ENCODE results near the gene NEK7.

The NEK7 gene

GRCh38 chr1:198156745-198157240 is at the start of gene NEK7:
Gene NEK7, plus strand, starts transcription at chr1:198156998. Its CDS starts 75,583 bp downstream, at chr1:198232581.
- TF ChIP-seq FOXK2 (IDR thresholded peaks at IDR 0.05) (no peak), HDGF (IDR thresholded peaks at IDR 0.05; ENCODE audit: borderline replicate concordance) (no peak), ZNF384 (IDR thresholded peaks at IDR 0.05) (no peak), FOXM1 (IDR thresholded peaks at IDR 0.05; ENCODE audit: borderline replicate concordance) (no peak), FOXA1 (IDR thresholded peaks at IDR 0.05) (no peak), LEF1 (IDR thresholded peaks at IDR 0.05; ENCODE audit: borderline replicate concordance) (peak; percentile 69; the same call in 1 of the 2 replicates)
- peak; percentile 82 for DNase-seq (ENCODE audit: extremely low spot score)
- CTCF ChIA-PET, result interaction anchor here (0.8 to 1.1 kb wide), 2 partner anchors 200 to 630 kb away, joined by 3 read pairs; no protein-coding TSS in a partner anchor
- POLR2A ChIA-PET, result interaction anchor here (1.0 to 1.4 kb wide), 3 partner anchors 11 to 108 kb away, joined by 3 to 5 read pairs (median 3); no protein-coding TSS in a partner anchor

GRCh38 chr1:198107091-198107501 is 49.7 kb upstream of the NEK7 start:
- DNase-seq (ENCODE audit: extremely low spot score), result no peak
- POLR2A ChIA-PET, result no interaction called here
- TF ChIP-seq PKNOX1 (IDR thresholded peaks at IDR 0.05) (no peak), SUZ12 (IDR thresholded peaks at IDR 0.05) (no peak)
- CTCF ChIA-PET, result no interaction called here

- POLR2A ChIA-PET, result no interaction called here
- DNase-seq (ENCODE audit: extremely low spot score), result no peak
- TF ChIP-seq ZNF384 (IDR thresholded peaks at IDR 0.05) (no peak), L3MBTL2 (conservative IDR thresholded peaks at IDR 0.05) (no peak), BHLHE40 (IDR thresholded peaks at IDR 0.05; ENCODE audit: borderline replicate concordance) (no peak), SUZ12 (IDR thresholded peaks at IDR 0.05) (no peak), FOXM1 (IDR thresholded peaks at IDR 0.05; ENCODE audit: borderline replicate concordance) (no peak), HDGF (IDR thresholded peaks at IDR 0.05; ENCODE audit: borderline replicate concordance) (no peak), ARNT (IDR thresholded peaks at IDR 0.05) (no peak), ELF4 (IDR thresholded peaks at IDR 0.05) (no peak), NFRKB (IDR thresholded peaks at IDR 0.05) (no peak), SP1 (IDR thresholded peaks at IDR 0.05) (no peak), CTBP1 (IDR thresholded peaks at IDR 0.05; ENCODE audit: borderline replicate concordance) (no peak), LEF1 (IDR thresholded peaks at IDR 0.05; ENCODE audit: borderline replicate concordance) (no peak), PKNOX1 (IDR thresholded peaks at IDR 0.05) (no peak), FOXA1 (IDR thresholded peaks at IDR 0.05) (no peak), TARDBP (IDR thresholded peaks at IDR 0.05) (no peak), FOXK2 (IDR thresholded peaks at IDR 0.05) (no peak)
- CTCF ChIA-PET, result no interaction called here
Observed at GRCh38 chr1:198108636-198109370, 48.0 kb upstream of the NEK7 start.

- CTCF ChIA-PET, result no interaction called here
- DNase-seq (ENCODE audit: extremely low spot score), result no peak
- POLR2A ChIA-PET, result no interaction called here
- TF ChIP-seq FOXA1 (IDR thresholded peaks at IDR 0.05) (no peak), LEF1 (IDR thresholded peaks at IDR 0.05; ENCODE audit: borderline replicate concordance) (no peak), SP1 (IDR thresholded peaks at IDR 0.05) (no peak), L3MBTL2 (conservative IDR thresholded peaks at IDR 0.05) (no peak), FOXM1 (IDR thresholded peaks at IDR 0.05; ENCODE audit: borderline replicate concordance) (no peak), TARDBP (IDR thresholded peaks at IDR 0.05) (no peak), BHLHE40 (IDR thresholded peaks at IDR 0.05; ENCODE audit: borderline replicate concordance) (no peak), PKNOX1 (IDR thresholded peaks at IDR 0.05) (no peak), HDGF (IDR thresholded peaks at IDR 0.05; ENCODE audit: borderline replicate concordance) (no peak), ARNT (IDR thresholded peaks at IDR 0.05) (no peak), FOXK2 (IDR thresholded peaks at IDR 0.05) (no peak), ELF4 (IDR thresholded peaks at IDR 0.05) (no peak), NFRKB (IDR thresholded peaks at IDR 0.05) (no peak), CTBP1 (IDR thresholded peaks at IDR 0.05; ENCODE audit: borderline replicate concordance) (no peak), ZNF384 (IDR thresholded peaks at IDR 0.05) (no peak)
Observed at GRCh38 chr1:198109371-198109715, 47.5 kb upstream of the NEK7 start.

- ChIA-PET CTCF (no interaction called here), POLR2A (no interaction called here)
Observed at GRCh38 chr1:198113342-198113750, 43.5 kb upstream of the NEK7 start.

More at GRCh38 chr1:198113342-198113750, 43.5 kb upstream of the NEK7 start:
- no peak for DNase-seq (ENCODE audit: extremely low spot score)
- 0 out of 2 replicates have a peak, but pooled peaks have one; percentile 32 for TF ChIP-seq PKNOX1 (IDR thresholded peaks at IDR 0.05)
- TF ChIP-seq HDGF (IDR thresholded peaks at IDR 0.05; ENCODE audit: borderline replicate concordance), result no peak
